GM12878 (cell line): ENCODE results near the gene NANOGP8. TPM values are rescaled to one million over a fixed set of nuclear protein-coding genes. Genes with fewer than 3 reads are reported as not detected.
"Not testable (repeated sequence)": the region's sequence is repeated elsewhere in the genome, so short reads cannot be mapped to it uniquely, and the experiment has no call there.

Experiments used
- ATAC-seq: fragments of 200-7000 bp; cut with Tn5 transposase; 3 replicates; pipeline ENCODE4 v1.9.1; 2020; ENCODE audit warnings: mild to moderate bottlenecking, moderate library complexity
- Bru-seq: library from RNA; stranded (reverse); fragments of 400-500 nt; gene quantifications from one replicate; lab custom pipeline; 2021; lab: Mats Ljungman, UMichigan
- BruChase-seq, 2 experiments: library from RNA; stranded (reverse); fragments of 400-500 nt; gene quantifications; one replicate each; lab custom pipeline; 2021; lab: Mats Ljungman, UMichigan
- BruUV-seq: library from RNA; stranded (reverse); fragments of 400-500 nt; replicated peaks from 2 replicates; lab custom pipeline; 2021; lab: Mats Ljungman, UMichigan
- CTCF ChIA-PET: fragments of 300-600 bp; sonication (Branson Sonifier 250); formaldehyde crosslinking; extraction: SDS; loops from one replicate; lab custom pipeline; 2021; ENCODE audit warnings: inconsistent platforms; lab: Yijun Ruan, JAX
- POLR2A ChIA-PET: fragments of 350-600 bp; formaldehyde crosslinking; extraction: SDS; loops from one replicate; lab custom pipeline; 2021; ENCODE audit warnings: inconsistent platforms; lab: Charles Lee
- RAD21 ChIA-PET: fragments of 300-600 bp; sonication (Branson Sonifier 250); formaldehyde crosslinking; loops from one replicate; lab custom pipeline; 2023; ENCODE audit warnings: antibody characterized with exemption; ENCODE audit not compliant: unreplicated experiment; lab: Charles Lee
- SMC1A ChIA-PET: fragments of 300-600 bp; sonication (Branson Sonifier 250); formaldehyde crosslinking; loops from one replicate; lab custom pipeline; 2023; ENCODE audit not compliant: unreplicated experiment, uncharacterized antibody; lab: Charles Lee
- DNase-seq: peaks from one replicate; pipeline ENCODE4 v3.0.0-alpha.2; 2011; ENCODE audit warnings: low read depth, low spot score
- FAIRE-seq: peaks from 3 replicates; lab custom pipeline; 2011; peaks lifted over from hg19 to GRCh38; lab: Jason Lieb, UNC
- H2AFZ ChIP-seq: 2 replicates; pipeline ENCODE4 v1.6.0; 2011; ENCODE audit warnings: low read depth, low read length, control low read depth; ENCODE audit not compliant: control insufficient read depth
- H3K27ac ChIP-seq: 2 replicates; pipeline ENCODE4 v1.5.1; 2011; ENCODE audit warnings: control low read depth; ENCODE audit not compliant: control insufficient read depth, insufficient read depth
- H3K27me3 ChIP-seq, 2 experiments: replicated peaks in 1 of 2; 2 replicates each; pipeline versions ENCODE4 v1.6.0 to v1.6.1; 2011; ENCODE audit warnings: low read length in 1 of 2; ENCODE audit not compliant: control insufficient read depth in 2 of 2, insufficient read depth in 2 of 2
- H3K36me3 ChIP-seq, 2 experiments: 2 replicates each; pipeline ENCODE4 v1.5.1; 2011; ENCODE audit warnings: low read length in 1 of 2; ENCODE audit not compliant: control insufficient read depth in 2 of 2, insufficient read depth in 2 of 2
- H3K4me1 ChIP-seq: 2 replicates; pipeline ENCODE4 v1.6.1; 2011; ENCODE audit warnings: mild to moderate bottlenecking, low read length, moderate library complexity, mixed read lengths; ENCODE audit not compliant: control insufficient read depth, insufficient read depth
- H3K4me2 ChIP-seq: 2 replicates; pipeline ENCODE4 v1.6.0; 2011; ENCODE audit warnings: control low read depth; ENCODE audit not compliant: control insufficient read depth, insufficient read depth
- H3K4me3 ChIP-seq: fragments of 200-600 bp; sonication (generic); 2 replicates; pipeline ENCODE4 v1.5.1; 2016
- H3K79me2 ChIP-seq: 2 replicates; pipeline ENCODE4 v1.6.0; 2011; ENCODE audit warnings: low read length; ENCODE audit not compliant: control insufficient read depth, insufficient read depth
- H3K9ac ChIP-seq: 2 replicates; pipeline ENCODE4 v1.8.0; 2011; ENCODE audit warnings: low read length, control low read depth, mixed read lengths; ENCODE audit not compliant: control insufficient read depth, insufficient read depth
- H3K9me3 ChIP-seq: replicated peaks from 3 replicates; pipeline ENCODE4 v1.5.1; 2011; ENCODE audit warnings: mild to moderate bottlenecking, low read length; ENCODE audit not compliant: control insufficient read depth, insufficient read depth
- H4K20me1 ChIP-seq: 2 replicates; pipeline ENCODE4 v1.6.0; 2011; ENCODE audit not compliant: control insufficient read depth, insufficient read depth
- BMI1 ChIP-seq: fragments of 450-650 bp; IDR thresholded peaks from 2 replicates; pipeline ENCODE4 v1.6.1; 2016; ENCODE audit warnings: mild to moderate bottlenecking, moderate library complexity, borderline replicate concordance
- CREM ChIP-seq: IDR thresholded peaks from 2 replicates; pipeline ENCODE4 v1.6.1; 2014; ENCODE audit warnings: antibody characterized with exemption, low read depth
- E2F8 ChIP-seq: fragments of 450-650 bp; IDR thresholded peaks from 2 replicates; pipeline ENCODE4 v1.6.1; 2018; ENCODE audit warnings: mild to moderate bottlenecking, low read depth, moderate library complexity; ENCODE audit not compliant: partially characterized antibody
- MAX ChIP-seq: IDR thresholded peaks from 2 replicates; pipeline ENCODE4 v1.6.1; 2012; ENCODE audit warnings: low read depth, low read length, improper control_type of control experiment
- PBX3 ChIP-seq: IDR thresholded peaks from 2 replicates; pipeline ENCODE4 v1.6.1; 2011; ENCODE audit warnings: mild to moderate bottlenecking, low read depth, low read length, moderate library complexity; ENCODE audit not compliant: insufficient replicate concordance
- SP1 ChIP-seq: IDR thresholded peaks from one replicate; pipeline ENCODE4 v1.6.1; 2011; ENCODE audit warnings: low read depth, low read length
- ZNF207 ChIP-seq: fragments of 450-650 bp; IDR thresholded peaks from 2 replicates; pipeline ENCODE4 v1.6.1; 2014; ENCODE audit warnings: antibody characterized with exemption, mild to moderate bottlenecking, borderline replicate concordance
- WGBS: methylation state at CpG from one replicate; pipeline ENCODE4 v1.1.6; 2016; ENCODE audit warnings: low lambda C conversion rate; ENCODE audit not compliant: insufficient replicate concordance, insufficient coverage; ENCODE audit errors: missing lambda C conversion rate; 5-methylcytosine and 5-hydroxymethylcytosine counted together
- in situ Hi-C: fragments of 300-500 bp; cut with MboI; formaldehyde crosslinking; loops from 9 replicates; pipeline ENCODE4 v1.14.3; 2018; ENCODE audit warnings: mixed read lengths
- intact Hi-C: fragments of 100-400 bp; cut with micrococcal nuclease; formaldehyde crosslinking; loops from one replicate; pipeline ENCODE4 v1.14.2; 2022; ENCODE audit not compliant: unreplicated experiment
- long read RNA-seq, 2 experiments: library from polyadenylated mRNA; unstranded; transcript quantifications; one replicate each; pipeline ENCODE4 v2.0.0, GENCODE V29; 2019 to 2020
- polyA minus RNA-seq, 3 experiments: library from RNA; depleted of rRNA, polyadenylated mRNA; stranded (reverse); fragments of >200 nt; gene quantifications; 2 replicates each; pipeline ENCODE4 v1.2.3, GENCODE V29; 2011
- polyA plus RNA-seq, 11 experiments: library from polyadenylated mRNA; depleted of rRNA in 4 of 11; unstranded in 6 of 11; stranded (reverse) in 5 of 11; fragments of >200 nt; fragmentation: Nextera tagmentation in 4 of 11; fragmentation: Illumina TruSeq in 1 of 11; extraction: Ambion mirVana in 4 of 11; extraction: Trizol in 1 of 11; gene quantifications; 1 replicate in 1 of 11; 2 replicates in 10 of 11; pipeline versions ENCODE4 v1.2.1 to v1.2.3, GENCODE V29; 2011 to 2016; ENCODE audit warnings: inconsistent platforms in 2 of 11, missing spikeins in 2 of 11, low read depth in 1 of 11
- total RNA-seq, 4 experiments: library from RNA; depleted of rRNA in 3 of 4; stranded (reverse); fragments of >200 nt in 3 of 4; fragmentation: Illumina TruSeq in 1 of 4; extraction: Trizol in 1 of 4; gene quantifications; 2 replicates each; pipeline versions ENCODE4 v1.2.1 to v1.2.3, GENCODE V29; 2013 to 2021

Gene NANOGP8
- total RNA-seq (2013; cell fraction: nucleolus; rRNA removed): 2.9 and 4.1 TPM in 2 replicates
- total RNA-seq (2014; rRNA removed) (not detected in 2 replicates), total RNA-seq (2014; rRNA removed; fragmentation: Illumina TruSeq; extraction: Trizol) (not detected in 2 replicates), total RNA-seq (2021) (not detected in 2 replicates), polyA plus RNA-seq (2011; rRNA removed) (not detected in 2 replicates), polyA plus RNA-seq (2014; fragmentation: Illumina TruSeq; extraction: Trizol) (not detected in 2 replicates), polyA plus RNA-seq (2014; fragmentation: Nextera tagmentation; extraction: Ambion mirVana) (not detected), polyA plus RNA-seq (2014; rRNA removed) (0.11 TPM in 1 of 2 replicates, not detected in the other), polyA plus RNA-seq (2016; fragmentation: Nextera tagmentation; extraction: Ambion mirVana) (not detected), polyA minus RNA-seq (2011; rRNA and poly(A)+ RNA removed) (0.26 TPM in 1 of 2 replicates, not detected in the other), Bru-seq, nascent RNA (percentile 39 among the genes with signal in this experiment), BruChase-seq, experiment 1, labeled RNA remaining after a 6-hour chase (percentile 46 among the genes with signal in this experiment), BruChase-seq, experiment 2, labeled RNA remaining after a 2-hour chase (percentile 43 among the genes with signal in this experiment)
- polyA plus RNA-seq (2011; ENCODE audit: low read depth): not detected
- polyA plus RNA-seq (2011; cell fraction: cytosol; rRNA removed): not detected in 2 replicates
- 0.28 and 0.45 TPM in 2 replicates for polyA plus RNA-seq (2011; cell fraction: nucleus; rRNA removed)
- not detected in 2 replicates for polyA plus RNA-seq (2012)
- polyA minus RNA-seq (2011; cell fraction: cytosol; rRNA and poly(A)+ RNA removed): not detected in 2 replicates
- 0.57 and 0.60 TPM in 2 replicates for polyA minus RNA-seq (2011; cell fraction: nucleus; rRNA and poly(A)+ RNA removed)
- long read RNA-seq, experiment 1: 0 reads
- long read RNA-seq, experiment 2: 0 reads

- RAD21 ChIA-PET, H3K9ac ChIP-seq, H3K4me1 ChIP-seq, H3K27me3 ChIP-seq, H3K4me3 ChIP-seq, H3K9me3 ChIP-seq, H3K36me3 ChIP-seq, H4K20me1 ChIP-seq, POLR2A ChIA-PET, DNase-seq, H3K79me2 ChIP-seq, H2AFZ ChIP-seq, in situ Hi-C loops, ATAC-seq, H3K4me2 ChIP-seq, FAIRE-seq, H3K27ac ChIP-seq, BruUV-seq: not testable (repeated sequence)
- intact Hi-C loops: loop anchor here (10.0 kb wide), 1 partner anchor 99 kb away; no protein-coding TSS in a partner anchor
- SMC1A ChIA-PET: interaction anchor here (1.4 kb wide), 1 partner anchor 52 kb away, joined by 3 read pairs; no protein-coding TSS in a partner anchor
- CTCF ChIA-PET: interaction anchor here (0.7 to 1.3 kb wide), 2 partner anchors 334 to 359 kb away, joined by 3 to 4 read pairs; no protein-coding TSS in a partner anchor
- 53% methylated on average over 8 of the region's 8 CpGs for WGBS
Observed at GRCh38 chr15:35085176-35085919, at the start of gene NANOGP8. Gene NANOGP8, minus strand, starts transcription at chr15:35085295. Its CDS starts 185 bp downstream, at chr15:35085110.

- Histone ChIP-seq H2AFZ (no peak overlapping the region), H3K79me2 (no peaks in the 10 kb centered on the region), H3K27ac (no peak overlapping the region), H4K20me1 (no peaks in the 10 kb centered on the region), H3K4me3 (no peak overlapping the region), H3K36me3 (no peaks in the 10 kb centered on the region), H3K4me2 (no peak overlapping the region), H3K9ac (no peak overlapping the region), H3K9me3 (no peaks in the 10 kb centered on the region; the same call in 2 of the 3 replicates), H3K4me1 (peaks cover 10% of the 10 kb centered on the region), H3K27me3 (no peaks in the 10 kb centered on the region)
- WGBS: 96% methylated on average over 1 of the region's 1 CpG
- ChIA-PET SMC1A (no interaction called here), RAD21 (no interaction called here), POLR2A (no interaction called here), CTCF (no interaction called here)
- DNase-seq (no peak), FAIRE-seq (no peak), ATAC-seq (no peak)
- no TSS peak for BruUV-seq
- in situ Hi-C loops (no loop called here), intact Hi-C loops (loop anchor here (10.0 kb wide), 1 partner anchor 149 kb away; the partner anchor contains the start of gene ZNF770)
- TF ChIP-seq ZNF207: no peak
- no peak for TF ChIP-seq BMI1
- no peak for TF ChIP-seq E2F8
- no peak for TF ChIP-seq MAX
- no peak for TF ChIP-seq SP1
- TF ChIP-seq CREM: no peak
- no peak for TF ChIP-seq PBX3
Observed at GRCh38 chr15:35134299-35134698, 49.2 kb upstream of the NANOGP8 start.
